GM18909 (cell line): ENCODE data around the gene FAM237A.

ENCODE experiments used
- ATAC-seq: cut with Tn5 transposase; IDR thresholded peaks from one replicate; pipeline ENCODE4 v1.9.1; 2021; ENCODE audit warnings: mild to moderate bottlenecking; ENCODE audit not compliant: unreplicated experiment, poor library complexity

The FAM237A gene

DNA sequence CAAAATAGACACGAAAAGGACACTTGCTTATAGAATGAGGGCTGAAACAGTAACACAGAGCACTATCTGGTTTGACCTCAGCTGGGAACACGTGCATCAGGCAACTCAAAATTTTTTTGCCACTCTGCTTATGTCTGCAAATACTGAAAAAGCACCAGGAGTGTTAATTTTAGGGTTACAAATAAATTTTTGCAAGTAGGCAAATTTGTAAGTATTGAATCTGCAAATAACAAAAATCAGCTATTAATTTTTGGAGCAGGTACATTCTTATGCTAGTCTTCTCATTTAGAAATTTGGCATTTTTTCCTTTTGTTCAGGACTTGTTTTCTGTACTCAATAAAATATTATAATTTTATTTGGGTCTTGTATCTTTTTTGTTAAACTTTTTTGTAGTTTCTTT, 46.2 kb downstream of the FAM237A start:
- no peak for ATAC-seq

DNA sequence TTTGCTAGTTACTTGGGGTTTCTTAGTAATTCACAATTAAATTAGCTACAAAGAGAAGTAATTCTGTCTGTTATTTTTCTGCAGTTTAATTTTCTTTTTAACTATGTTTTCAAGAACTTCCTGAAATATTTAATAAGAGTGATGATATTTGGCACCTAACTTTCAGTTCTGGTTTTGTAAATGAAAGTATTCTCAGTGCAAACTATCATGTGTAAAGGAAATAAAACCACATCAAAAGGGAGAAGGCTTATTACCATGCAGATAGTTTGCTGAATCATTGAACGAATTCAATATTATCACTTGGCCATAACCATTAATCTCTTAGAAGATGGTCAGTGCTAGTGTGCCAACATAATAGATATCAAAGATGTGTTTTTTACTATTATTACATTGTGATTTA, 46.7 kb downstream of the FAM237A start:
- no peak for ATAC-seq

- ATAC-seq = no peak
Measured at GRCh38 chr2:206692971-206693370, 50.7 kb downstream of the FAM237A start.

GRCh38 chr2:206693399-206694137, 51.3 kb downstream of the FAM237A start:
- ATAC-seq = peak; percentile 73

GRCh38 chr2:206696910-206697309, 54.6 kb downstream of the FAM237A start:
- no peak for ATAC-seq

GRCh38 chr2:206698811-206699210, 56.5 kb downstream of the FAM237A start:
- no peak for ATAC-seq
